ENCODE data around the gene KLHDC10. TPM values are rescaled to one million over a fixed set of nuclear protein-coding genes. Genes with fewer than 3 reads are reported as not detected.

KLHDC10 gene
- total and polyA plus RNA-seq, 2 of the 13 experiments (the other 11 are each of a cell fraction or from before 2014, with no cell fraction given), result 11.9 to 21.6 TPM

DNA sequence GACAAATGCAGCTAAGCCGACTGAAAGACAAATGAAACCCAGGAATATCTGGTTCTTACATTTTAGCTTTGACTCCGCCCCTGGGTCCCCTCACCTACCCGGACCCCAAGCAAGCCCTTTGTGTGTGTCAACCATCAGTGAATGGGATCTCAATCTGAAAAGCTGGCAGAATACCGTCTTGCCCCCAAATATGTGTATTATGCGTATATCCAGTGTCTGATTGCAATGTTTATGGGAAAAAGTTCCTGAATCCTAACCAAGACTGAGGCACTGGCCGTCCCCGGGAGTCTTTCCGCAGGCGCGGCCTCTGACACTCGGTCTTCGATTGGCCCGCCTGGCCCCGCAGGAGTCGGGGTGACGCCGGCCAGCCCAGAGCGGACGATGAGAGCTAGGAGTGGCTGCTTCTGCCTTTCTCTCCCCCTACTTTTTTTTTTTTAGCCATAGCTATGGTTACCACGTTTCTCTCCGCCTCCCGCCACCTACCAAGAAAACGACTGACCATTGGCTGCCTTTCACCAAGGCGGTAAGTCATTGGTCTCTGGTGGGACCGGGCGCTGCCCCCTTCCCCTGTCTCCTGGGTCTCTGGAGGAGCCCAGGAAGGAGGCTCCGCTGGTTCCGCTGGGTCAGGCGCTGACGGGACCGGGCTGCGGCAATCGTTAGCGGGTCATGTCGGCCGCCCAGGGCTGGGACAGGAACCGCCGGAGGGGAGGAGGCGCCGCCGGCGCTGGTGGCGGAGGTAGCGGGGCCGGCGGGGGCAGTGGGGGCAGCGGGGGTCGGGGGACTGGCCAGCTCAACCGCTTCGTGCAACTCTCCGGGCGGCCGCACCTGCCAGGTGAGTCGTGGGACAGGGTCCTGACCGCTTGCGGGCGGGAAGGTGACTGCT, at the start of gene KLHDC10 (continued):
- TF ChIP-seq, protein P1, sequence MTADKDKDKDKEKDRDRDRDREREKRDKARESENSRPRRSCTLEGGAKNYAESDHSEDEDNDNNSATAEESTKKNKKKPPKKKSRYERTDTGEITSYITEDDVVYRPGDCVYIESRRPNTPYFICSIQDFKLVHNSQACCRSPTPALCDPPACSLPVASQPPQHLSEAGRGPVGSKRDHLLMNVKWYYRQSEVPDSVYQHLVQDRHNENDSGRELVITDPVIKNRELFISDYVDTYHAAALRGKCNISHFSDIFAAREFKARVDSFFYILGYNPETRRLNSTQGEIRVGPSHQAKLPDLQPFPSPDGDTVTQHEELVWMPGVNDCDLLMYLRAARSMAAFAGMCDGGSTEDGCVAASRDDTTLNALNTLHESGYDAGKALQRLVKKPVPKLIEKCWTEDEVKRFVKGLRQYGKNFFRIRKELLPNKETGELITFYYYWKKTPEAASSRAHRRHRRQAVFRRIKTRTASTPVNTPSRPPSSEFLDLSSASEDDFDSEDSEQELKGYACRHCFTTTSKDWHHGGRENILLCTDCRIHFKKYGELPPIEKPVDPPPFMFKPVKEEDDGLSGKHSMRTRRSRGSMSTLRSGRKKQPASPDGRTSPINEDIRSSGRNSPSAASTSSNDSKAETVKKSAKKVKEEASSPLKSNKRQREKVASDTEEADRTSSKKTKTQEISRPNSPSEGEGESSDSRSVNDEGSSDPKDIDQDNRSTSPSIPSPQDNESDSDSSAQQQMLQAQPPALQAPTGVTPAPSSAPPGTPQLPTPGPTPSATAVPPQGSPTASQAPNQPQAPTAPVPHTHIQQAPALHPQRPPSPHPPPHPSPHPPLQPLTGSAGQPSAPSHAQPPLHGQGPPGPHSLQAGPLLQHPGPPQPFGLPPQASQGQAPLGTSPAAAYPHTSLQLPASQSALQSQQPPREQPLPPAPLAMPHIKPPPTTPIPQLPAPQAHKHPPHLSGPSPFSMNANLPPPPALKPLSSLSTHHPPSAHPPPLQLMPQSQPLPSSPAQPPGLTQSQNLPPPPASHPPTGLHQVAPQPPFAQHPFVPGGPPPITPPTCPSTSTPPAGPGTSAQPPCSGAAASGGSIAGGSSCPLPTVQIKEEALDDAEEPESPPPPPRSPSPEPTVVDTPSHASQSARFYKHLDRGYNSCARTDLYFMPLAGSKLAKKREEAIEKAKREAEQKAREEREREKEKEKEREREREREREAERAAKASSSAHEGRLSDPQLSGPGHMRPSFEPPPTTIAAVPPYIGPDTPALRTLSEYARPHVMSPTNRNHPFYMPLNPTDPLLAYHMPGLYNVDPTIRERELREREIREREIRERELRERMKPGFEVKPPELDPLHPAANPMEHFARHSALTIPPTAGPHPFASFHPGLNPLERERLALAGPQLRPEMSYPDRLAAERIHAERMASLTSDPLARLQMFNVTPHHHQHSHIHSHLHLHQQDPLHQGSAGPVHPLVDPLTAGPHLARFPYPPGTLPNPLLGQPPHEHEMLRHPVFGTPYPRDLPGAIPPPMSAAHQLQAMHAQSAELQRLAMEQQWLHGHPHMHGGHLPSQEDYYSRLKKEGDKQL (CRISPR knock-in tag; IDR thresholded peaks at IDR 0.05; ENCODE audit: low read depth), result no peak
- TF ChIP-seq KAT8 (CRISPR knock-in tag; IDR thresholded peaks at IDR 0.05) (peak; percentile 92), SP2 (CRISPR knock-in tag; IDR thresholded peaks at IDR 0.05) (no peak; the same call in 1 of the 2 replicates), DNMT3B (CRISPR knock-in tag; conservative IDR thresholded peaks at IDR 0.05) (no peak), MTA1 (CRISPR knock-in tag; IDR thresholded peaks at IDR 0.05; ENCODE audit: borderline replicate concordance) (0 out of 2 replicates have a peak, but pooled peaks have one; percentile 28), ZNF547 (CRISPR knock-in tag; IDR thresholded peaks at IDR 0.05) (peak; percentile 76; the same call in 1 of the 2 replicates), FOXK1 (CRISPR knock-in tag; IDR thresholded peaks at IDR 0.05; ENCODE audit: borderline replicate concordance, low read depth) (peak; percentile 87), ZNF383 (CRISPR knock-in tag; IDR thresholded peaks at IDR 0.05; ENCODE audit: borderline replicate concordance) (no peak), ESRRA (CRISPR knock-in tag; IDR thresholded peaks at IDR 0.05; ENCODE audit: low read depth) (peak; percentile 66; the same call in 1 of the 2 replicates), ARHGAP35 (CRISPR knock-in tag; IDR thresholded peaks at IDR 0.05; ENCODE audit: borderline replicate concordance) (no peak), ZNF354B (CRISPR knock-in tag; IDR thresholded peaks at IDR 0.05) (no peak), NR2F6 (IDR thresholded peaks at IDR 0.05) (peak; percentile 31; the same call in 1 of the 2 replicates), NR2F6 (CRISPR knock-in tag; IDR thresholded peaks at IDR 0.05) (peak; percentile 36; the same call in 1 of the 2 replicates)
- TF ChIP-seq, protein P2, sequence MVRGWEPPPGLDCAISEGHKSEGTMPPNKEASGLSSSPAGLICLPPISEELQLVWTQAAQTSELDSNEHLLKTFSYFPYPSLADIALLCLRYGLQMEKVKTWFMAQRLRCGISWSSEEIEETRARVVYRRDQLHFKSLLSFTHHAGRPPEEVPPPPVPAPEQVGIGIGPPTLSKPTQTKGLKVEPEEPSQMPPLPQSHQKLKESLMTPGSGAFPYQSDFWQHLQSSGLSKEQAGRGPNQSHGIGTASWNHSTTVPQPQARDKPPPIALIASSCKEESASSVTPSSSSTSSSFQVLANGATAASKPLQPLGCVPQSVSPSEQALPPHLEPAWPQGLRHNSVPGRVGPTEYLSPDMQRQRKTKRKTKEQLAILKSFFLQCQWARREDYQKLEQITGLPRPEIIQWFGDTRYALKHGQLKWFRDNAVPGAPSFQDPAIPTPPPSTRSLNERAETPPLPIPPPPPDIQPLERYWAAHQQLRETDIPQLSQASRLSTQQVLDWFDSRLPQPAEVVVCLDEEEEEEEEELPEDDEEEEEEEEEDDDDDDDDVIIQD (CRISPR knock-in tag; IDR thresholded peaks at IDR 0.05; ENCODE audit: low read depth), result peak; percentile 56; the same call in 1 of the 2 replicates
- TF ChIP-seq, protein P3, sequence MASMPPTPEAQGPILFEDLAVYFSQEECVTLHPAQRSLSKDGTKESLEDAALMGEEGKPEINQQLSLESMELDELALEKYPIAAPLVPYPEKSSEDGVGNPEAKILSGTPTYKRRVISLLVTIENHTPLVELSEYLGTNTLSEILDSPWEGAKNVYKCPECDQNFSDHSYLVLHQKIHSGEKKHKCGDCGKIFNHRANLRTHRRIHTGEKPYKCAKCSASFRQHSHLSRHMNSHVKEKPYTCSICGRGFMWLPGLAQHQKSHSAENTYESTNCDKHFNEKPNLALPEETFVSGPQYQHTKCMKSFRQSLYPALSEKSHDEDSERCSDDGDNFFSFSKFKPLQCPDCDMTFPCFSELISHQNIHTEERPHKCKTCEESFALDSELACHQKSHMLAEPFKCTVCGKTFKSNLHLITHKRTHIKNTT (CRISPR knock-in tag; IDR thresholded peaks at IDR 0.05), result no peak
- TF ChIP-seq, protein P4, sequence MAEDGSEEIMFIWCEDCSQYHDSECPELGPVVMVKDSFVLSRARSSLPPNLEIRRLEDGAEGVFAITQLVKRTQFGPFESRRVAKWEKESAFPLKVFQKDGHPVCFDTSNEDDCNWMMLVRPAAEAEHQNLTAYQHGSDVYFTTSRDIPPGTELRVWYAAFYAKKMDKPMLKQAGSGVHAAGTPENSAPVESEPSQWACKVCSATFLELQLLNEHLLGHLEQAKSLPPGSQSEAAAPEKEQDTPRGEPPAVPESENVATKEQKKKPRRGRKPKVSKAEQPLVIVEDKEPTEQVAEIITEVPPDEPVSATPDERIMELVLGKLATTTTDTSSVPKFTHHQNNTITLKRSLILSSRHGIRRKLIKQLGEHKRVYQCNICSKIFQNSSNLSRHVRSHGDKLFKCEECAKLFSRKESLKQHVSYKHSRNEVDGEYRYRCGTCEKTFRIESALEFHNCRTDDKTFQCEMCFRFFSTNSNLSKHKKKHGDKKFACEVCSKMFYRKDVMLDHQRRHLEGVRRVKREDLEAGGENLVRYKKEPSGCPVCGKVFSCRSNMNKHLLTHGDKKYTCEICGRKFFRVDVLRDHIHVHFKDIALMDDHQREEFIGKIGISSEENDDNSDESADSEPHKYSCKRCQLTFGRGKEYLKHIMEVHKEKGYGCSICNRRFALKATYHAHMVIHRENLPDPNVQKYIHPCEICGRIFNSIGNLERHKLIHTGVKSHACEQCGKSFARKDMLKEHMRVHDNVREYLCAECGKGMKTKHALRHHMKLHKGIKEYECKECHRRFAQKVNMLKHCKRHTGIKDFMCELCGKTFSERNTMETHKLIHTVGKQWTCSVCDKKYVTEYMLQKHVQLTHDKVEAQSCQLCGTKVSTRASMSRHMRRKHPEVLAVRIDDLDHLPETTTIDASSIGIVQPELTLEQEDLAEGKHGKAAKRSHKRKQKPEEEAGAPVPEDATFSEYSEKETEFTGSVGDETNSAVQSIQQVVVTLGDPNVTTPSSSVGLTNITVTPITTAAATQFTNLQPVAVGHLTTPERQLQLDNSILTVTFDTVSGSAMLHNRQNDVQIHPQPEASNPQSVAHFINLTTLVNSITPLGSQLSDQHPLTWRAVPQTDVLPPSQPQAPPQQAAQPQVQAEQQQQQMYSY (CRISPR knock-in tag; IDR thresholded peaks at IDR 0.05), result no peak
